Measurements from ENCODE around the gene NSMCE1. TPM values are rescaled to one million over a fixed set of nuclear protein-coding genes. Genes with fewer than 3 reads are reported as not detected.

The NSMCE1 gene
- total and polyA plus RNA-seq, 2 of the 8 experiments (the other 6 are each of a cell fraction or from before 2014, with no cell fraction given), result 8.1 to 16.6 TPM

GRCh38 chr16:27272076-27272475, 3.5 kb upstream of the NSMCE1 start (continued):
- no peak for TF ChIP-seq CHD1 (IDR thresholded peaks at IDR 0.05; ENCODE audit: low read depth, low read length)
- no peak for TF ChIP-seq CHD7 (IDR thresholded peaks at IDR 0.05; ENCODE audit: insufficient replicate concordance, low read length)
- TF ChIP-seq NANOG (IDR thresholded peaks at IDR 0.05; ENCODE audit: insufficient read depth, low read depth, low read length, poor library complexity, severe bottlenecking), result no peak

All from H1 (cell line).